Loucy (cell line): ENCODE results near the gene ARID3B.

ENCODE experiments used
- CTCF ChIP-seq: fragments of 200-600 bp; sonication (generic); conservative IDR thresholded peaks from 2 replicates; pipeline ENCODE4 v1.5.1; 2014; ENCODE audit warnings: mild to moderate bottlenecking, antibody characterized with exemption, low read length
- EZH2phosphoT487 ChIP-seq: fragments of 200-600 bp; IDR thresholded peaks from 2 replicates; pipeline ENCODE4 v1.6.1; 2018; ENCODE audit warnings: antibody characterized with exemption, mild to moderate bottlenecking, moderate library complexity, borderline replicate concordance

- no peak for TF ChIP-seq CTCF
- TF ChIP-seq EZH2phosphoT487 = no peak
These were observed 8.8 kb downstream of the ARID3B start for GRCh38 chr15:74549816-74550215.
